Left lobe of liver (tissue), 2 donors: ENCODE results near the gene CCDC149. TPM values are rescaled to one million over a fixed set of nuclear protein-coding genes. Genes with fewer than 3 reads are reported as not detected.

ENCODE experiments used
- ATAC-seq: fragments of 200-7000 bp; cut with Tn5 transposase; one replicate; pipeline ENCODE4 v1.9.1; 2020; ENCODE audit warnings: mild to moderate bottlenecking, moderate library complexity
- DNase-seq: peaks from one replicate; pipeline ENCODE4 v3.0.0-alpha.2; 2020; ENCODE audit warnings: low spot score
- total RNA-seq: library from RNA; stranded (reverse); gene quantifications from one replicate; pipeline ENCODE4 v1.2.1, GENCODE V29; 2021
- donor health status: DM: no; HTN: no; CAD: no; lungs with moderate emphysema.
- donor health status: DM: no; HTN: yes; CAD: no.

Gene CCDC149
- total RNA-seq, 1 donor from 2014 or later = 5.5 TPM

- DNase-seq (no peak), ATAC-seq (no peak)
These were observed 131.8 kb downstream of the CCDC149 start for GRCh38 chr4:24780936-24781495.

DNA sequence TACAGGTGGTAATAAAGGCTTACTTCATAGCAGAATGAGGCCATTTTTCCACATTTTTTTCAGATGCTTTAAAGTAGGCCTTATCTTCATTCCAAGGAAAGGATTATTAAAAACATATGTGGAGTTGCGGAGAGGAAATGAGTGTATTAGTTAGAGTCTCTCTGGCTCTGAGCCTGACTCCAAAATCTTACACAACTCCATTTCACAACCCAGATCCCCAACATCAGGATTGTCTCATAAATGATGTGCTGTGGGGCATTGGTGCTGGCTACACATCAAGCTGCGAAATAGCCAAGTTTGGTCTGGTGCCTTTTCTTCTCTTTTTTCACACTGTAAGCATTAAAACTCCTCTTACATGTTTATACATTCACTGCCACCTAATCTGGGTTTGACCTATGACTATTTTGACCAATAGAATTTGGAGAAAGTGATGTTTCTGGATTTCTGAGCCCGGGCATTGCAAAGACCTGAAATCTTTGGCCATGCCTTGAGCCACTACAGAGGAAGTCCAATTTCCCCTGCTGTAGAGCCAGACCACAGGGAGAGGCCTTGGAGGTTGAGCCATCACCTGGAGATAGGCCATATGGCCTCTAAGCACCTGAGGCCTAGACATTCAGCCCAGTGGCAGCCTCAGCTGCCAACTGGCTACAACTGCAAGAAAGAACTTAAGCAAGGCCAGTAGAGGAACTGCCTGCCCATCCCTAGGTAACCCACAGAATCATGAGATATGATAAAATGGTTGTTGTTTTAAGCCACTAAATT, 134.2 kb downstream of the CCDC149 start:
- DNase-seq (no peak), ATAC-seq (no peak)

- ATAC-seq (no peak), DNase-seq (no peak)
These were observed 135.0 kb downstream of the CCDC149 start for GRCh38 chr4:24777536-24778463.

DNA sequence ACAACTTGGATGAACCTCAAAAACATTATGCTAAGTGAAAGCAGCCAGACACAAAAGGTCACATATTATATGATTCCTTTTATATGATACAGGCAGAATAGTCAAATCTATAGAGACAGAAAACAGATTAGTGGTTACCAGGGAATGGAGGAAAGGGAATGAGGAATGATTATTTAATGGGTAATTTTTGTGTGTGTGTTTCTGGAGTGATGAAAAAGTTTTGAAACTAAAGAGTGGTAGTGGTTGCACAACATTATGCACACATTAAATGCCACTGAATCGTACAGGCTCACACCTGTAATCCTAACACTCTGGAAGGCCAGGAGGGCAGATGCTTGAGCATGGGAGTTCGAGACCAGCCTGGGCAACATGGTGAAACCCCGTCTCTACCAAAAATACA, 137.1 kb downstream of the CCDC149 start:
- DNase-seq (no peak), ATAC-seq (no peak)

DNA sequence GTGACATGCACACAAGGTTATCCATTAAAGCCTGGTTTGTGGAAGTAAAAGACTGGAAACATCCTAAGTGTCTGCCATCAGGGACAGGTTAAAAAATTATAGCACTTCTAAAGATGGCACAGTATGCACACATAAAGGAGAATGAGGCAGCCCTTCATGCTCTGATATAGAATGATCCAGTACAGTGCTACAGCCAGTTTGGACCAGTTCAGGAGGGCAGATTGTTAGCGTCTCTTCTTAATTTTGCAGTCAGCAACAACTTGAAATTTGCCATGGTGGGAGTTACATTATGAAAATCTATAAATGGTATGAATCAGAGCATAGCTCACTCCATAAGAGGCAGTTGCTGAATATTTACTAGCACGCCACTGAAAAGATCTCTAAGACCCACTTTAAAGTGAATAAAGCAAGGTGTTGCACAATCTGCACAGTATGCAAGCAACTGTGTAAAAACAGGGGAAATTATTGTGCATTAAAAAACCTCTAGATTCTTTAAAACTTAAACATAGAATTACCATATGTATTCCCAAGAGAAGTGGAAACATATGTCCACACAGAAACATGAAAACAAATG, 137.7 kb downstream of the CCDC149 start:
- no peak for ATAC-seq

DNA sequence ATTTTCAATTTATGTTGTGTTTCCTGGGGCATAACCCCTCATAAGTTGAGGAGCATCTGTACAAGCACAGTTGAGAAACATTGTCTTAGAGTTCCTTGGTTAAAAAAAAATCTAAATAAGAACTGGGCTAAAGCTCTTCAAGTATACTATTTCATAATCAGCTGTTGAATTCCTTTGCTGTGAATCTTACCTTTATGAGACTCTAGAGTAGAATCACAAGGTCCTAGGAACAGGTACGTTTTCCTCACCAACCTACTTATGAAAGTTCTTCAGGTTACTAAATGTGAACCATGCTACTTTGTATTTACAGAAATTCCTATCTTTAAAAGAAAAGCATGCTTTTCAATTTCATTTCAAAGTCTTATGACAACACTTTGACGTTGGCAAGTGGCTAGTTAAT, 138.4 kb downstream of the CCDC149 start:
- ATAC-seq (no peak), DNase-seq (no peak)

More for the DNA sequence above, 137.7 kb downstream of the CCDC149 start:
- no peak for DNase-seq

DNA sequence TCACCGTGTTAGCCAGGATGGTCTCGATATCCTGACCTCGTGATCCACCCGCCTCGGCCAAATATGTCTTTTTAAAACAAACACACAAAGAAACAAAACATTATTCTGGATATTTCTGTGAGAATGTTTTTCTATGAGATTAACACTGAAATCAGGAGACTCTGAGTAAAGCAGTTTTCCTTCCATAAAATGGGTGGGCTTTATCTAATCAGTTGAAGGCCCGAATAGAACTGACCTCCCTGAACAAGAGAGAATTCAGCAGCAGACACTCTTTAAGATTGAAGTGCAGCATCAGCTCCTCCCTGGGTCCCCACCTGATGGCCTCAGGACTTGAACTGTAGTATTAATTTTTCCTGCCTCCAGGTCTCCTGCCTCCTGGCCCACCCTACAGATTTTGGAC, 139.9 kb downstream of the CCDC149 start:
- DNase-seq = no peak
- no peak for ATAC-seq

DNA sequence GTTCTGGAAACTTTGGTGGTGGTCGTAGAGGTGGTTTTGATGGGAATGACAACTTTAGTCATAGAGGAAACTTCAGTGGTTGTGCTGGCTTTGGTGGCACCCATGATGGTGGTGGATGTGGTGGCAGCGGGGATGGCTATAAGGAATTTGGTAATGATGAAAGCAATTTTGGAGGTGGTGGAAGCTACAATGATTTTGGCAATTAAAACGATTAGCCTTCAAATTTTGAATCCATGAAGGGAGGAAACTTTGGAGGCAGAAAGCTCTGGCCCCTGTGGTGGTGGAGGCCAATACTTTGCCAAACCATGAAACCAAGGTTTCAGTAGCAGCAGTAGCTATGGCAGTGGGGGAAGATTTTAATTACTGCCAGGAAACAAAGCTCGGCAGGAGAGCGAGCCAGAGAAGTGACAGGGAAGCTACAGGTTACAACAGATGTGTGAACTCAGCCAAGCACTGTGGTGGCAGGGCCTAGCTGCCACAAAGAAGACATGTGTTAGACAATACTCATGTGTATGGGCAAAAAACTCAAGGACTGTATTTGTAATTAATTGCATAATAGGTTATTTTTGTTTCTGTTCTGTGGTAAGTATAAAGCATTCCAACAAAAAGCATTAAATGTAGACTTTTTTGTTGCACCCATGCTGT, 140.7 kb downstream of the CCDC149 start:
- ATAC-seq (no peak), DNase-seq (no peak)

GRCh38 chr4:24771241-24771640, 141.6 kb downstream of the CCDC149 start:
- ATAC-seq = no peak
- DNase-seq = no peak

DNA sequence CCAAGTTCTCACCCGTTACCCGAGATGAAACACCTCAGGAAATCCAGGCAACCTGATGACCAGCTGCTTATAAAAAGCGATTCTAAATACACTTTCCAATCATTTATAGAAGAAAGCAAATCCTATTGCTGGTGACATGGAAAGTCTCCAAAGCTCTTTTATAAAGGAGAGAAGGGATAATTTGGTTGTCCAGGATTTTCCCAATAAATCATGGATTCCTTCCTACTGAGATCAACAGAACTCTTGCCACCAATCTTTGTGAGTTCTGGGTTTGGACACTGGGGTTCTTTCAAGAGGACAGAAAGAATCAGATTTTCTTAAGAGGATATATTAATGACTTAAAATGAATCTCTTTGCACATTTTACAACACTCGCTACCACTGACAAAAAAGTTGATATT, 142.2 kb downstream of the CCDC149 start:
- ATAC-seq (no peak), DNase-seq (no peak)

GRCh38 chr4:24770032-24770584, 142.7 kb downstream of the CCDC149 start:
- ATAC-seq (no peak), DNase-seq (no peak)

DNA sequence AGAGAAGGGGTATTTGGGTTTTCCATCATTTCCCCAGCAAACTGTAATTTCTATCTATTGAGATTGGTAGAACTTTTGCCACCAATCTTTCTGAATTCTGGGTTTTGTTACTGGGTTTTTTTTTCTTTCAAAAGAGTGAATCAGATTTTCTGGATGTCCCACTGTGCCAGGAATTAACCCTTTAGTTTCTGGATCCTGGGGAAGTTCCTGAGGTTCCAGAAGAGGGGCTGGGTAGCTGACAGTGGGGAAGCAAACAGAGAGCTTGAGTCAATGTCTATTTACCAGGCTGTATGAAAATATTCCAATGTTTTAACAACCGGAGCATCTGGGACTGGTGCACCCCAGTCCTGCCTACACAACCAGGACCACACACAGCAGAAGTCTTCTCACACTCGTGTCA, 143.3 kb downstream of the CCDC149 start:
- ATAC-seq (no peak), DNase-seq (no peak)

DNA sequence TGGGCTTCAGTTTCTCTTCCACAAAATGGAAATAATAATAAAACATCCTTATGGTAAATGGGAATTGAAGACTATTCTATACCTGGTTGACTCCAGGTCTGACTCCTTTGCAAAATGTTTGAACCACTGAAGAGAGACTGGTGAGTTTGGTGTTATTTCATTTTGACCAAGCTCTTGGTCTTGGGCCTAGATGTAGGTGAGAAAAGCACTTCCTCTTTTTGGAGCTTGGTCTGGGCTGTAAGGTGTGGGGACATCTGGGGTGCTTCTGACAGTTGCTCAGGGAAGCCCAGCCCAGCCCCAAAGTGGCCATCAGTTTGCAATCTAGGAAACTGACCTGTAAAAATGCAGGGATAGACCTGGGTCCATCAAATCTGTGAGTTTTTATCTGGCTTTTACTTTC, 144.2 kb downstream of the CCDC149 start:
- ATAC-seq = no peak
- no peak for DNase-seq

- no peak for DNase-seq
- ATAC-seq = no peak
These were observed 144.8 kb downstream of the CCDC149 start for GRCh38 chr4:24768006-24768405.

GRCh38 chr4:24765376-24765988, 147.4 kb downstream of the CCDC149 start:
- DNase-seq = no peak

DNA sequence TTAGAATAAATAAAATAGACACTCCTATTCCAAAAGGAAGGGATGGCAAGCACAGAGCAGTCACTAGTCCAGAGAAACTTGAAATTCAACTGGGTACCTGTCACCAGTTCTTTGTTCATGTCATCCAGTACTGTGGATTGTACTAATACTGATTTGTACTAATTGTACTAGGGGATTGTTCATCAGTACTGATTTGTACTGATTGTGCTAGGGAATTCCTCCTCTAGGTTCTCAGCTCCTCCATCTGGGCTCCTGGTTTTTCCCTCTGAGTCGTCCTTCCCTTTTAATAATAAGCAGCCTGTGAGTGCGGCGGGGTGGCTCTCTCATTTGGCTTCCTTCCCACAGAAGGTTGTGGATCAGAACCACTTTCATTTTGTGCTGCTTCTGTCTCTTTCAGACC, 148.5 kb downstream of the CCDC149 start:
- DNase-seq = no peak
- no peak for ATAC-seq

More at GRCh38 chr4:24765376-24765988, 147.4 kb downstream of the CCDC149 start:
- ATAC-seq = no peak

DNA sequence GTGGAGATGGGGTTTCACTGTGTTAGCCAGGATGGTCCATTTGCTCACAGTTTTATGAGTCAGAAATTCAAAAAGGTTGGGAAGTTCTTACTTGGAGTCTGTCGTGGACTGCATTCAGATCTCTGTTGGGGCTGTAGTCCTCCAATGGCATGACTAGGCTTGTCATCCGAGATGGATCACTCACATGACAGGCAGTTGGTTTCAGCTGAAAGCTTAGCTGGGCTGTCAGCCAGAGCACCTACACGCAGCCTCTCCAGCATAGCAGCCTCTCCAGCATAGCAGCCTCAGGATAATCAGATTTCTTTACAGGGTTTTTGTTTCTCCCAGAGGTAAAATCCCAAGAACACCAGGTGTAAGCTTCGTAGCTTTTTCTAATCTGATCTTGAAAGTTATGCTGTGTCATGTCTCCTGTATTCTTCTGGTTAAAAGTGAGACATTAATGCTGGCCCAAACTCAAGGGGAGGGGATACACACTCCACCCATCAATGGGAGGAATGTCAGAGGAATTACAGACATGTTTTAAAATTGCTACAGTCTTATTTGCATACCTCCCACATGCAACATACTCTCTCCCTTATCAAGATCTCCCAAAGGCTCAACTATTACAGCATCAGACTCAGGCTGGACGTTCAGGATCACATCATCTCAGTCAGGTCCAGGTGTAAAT, 149.1 kb downstream of the CCDC149 start:
- no peak for DNase-seq
- ATAC-seq = no peak
